Loucy (cell line): Measurements from ENCODE around the gene DTNA.

ENCODE experiments used
- H2AFZ ChIP-seq: fragments of 200-600 bp; sonication (generic); 2 replicates; pipeline ENCODE4 v1.6.0; 2016; ENCODE audit warnings: antibody characterized with exemption, mild to moderate bottlenecking, low read length, moderate library complexity
- H3F3A ChIP-seq: fragments of 200-600 bp; 2 replicates; pipeline ENCODE4 v1.6.0; 2016; ENCODE audit warnings: antibody characterized with exemption, low read depth, mild to moderate bottlenecking
- H3K27me3 ChIP-seq: fragments of 200-600 bp; sonication (generic); 2 replicates; pipeline ENCODE4 v1.6.1; 2014; ENCODE audit warnings: low read length, mild to moderate bottlenecking; ENCODE audit not compliant: insufficient read depth, poor library complexity, severe bottlenecking
- H3K36me3 ChIP-seq: fragments of 200-600 bp; sonication (generic); 2 replicates; pipeline ENCODE4 v1.6.1; 2016; ENCODE audit warnings: low read length; ENCODE audit not compliant: insufficient read depth
- H3K4me1 ChIP-seq: fragments of 200-600 bp; sonication (generic); 2 replicates; pipeline ENCODE4 v1.5.1; 2014; ENCODE audit warnings: low read length, mild to moderate bottlenecking; ENCODE audit not compliant: insufficient read depth, poor library complexity, severe bottlenecking
- H3K4me2 ChIP-seq: fragments of 200-600 bp; sonication (generic); 2 replicates; pipeline ENCODE4 v1.6.0; 2014; ENCODE audit warnings: antibody characterized with exemption, low read length, low read depth, mild to moderate bottlenecking; ENCODE audit not compliant: poor library complexity, severe bottlenecking
- H3K4me3 ChIP-seq: fragments of 200-600 bp; sonication (generic); 2 replicates; pipeline ENCODE4 v1.5.1; 2014; ENCODE audit warnings: low read length, mild to moderate bottlenecking, mixed read lengths; ENCODE audit not compliant: poor library complexity, severe bottlenecking
- H3K79me2 ChIP-seq: fragments of 200-600 bp; sonication (generic); 2 replicates; pipeline ENCODE4 v1.6.1; 2014; ENCODE audit warnings: low read length; ENCODE audit not compliant: insufficient read depth
- H3K9ac ChIP-seq: fragments of 200-600 bp; sonication (generic); 2 replicates; pipeline ENCODE4 v1.6.0; 2014; ENCODE audit warnings: mild to moderate bottlenecking, low read depth, low read length, moderate library complexity; ENCODE audit not compliant: poor library complexity, severe bottlenecking
- H3K9me2 ChIP-seq: fragments of 200-600 bp; sonication (generic); replicated peaks from 2 replicates; pipeline ENCODE4 v1.6.1; 2016; ENCODE audit warnings: low read depth, low read length, mixed read lengths
- H3K9me3 ChIP-seq: fragments of 200-600 bp; sonication (generic); 2 replicates; pipeline ENCODE4 v1.6.1; 2014; ENCODE audit warnings: mild to moderate bottlenecking, antibody characterized with exemption, low read length, low read depth; ENCODE audit not compliant: insufficient read depth
- H4K20me1 ChIP-seq: fragments of 200-600 bp; sonication (generic); 2 replicates; pipeline ENCODE4 v1.6.0; 2014; ENCODE audit warnings: antibody characterized with exemption, low read length, mild to moderate bottlenecking; ENCODE audit not compliant: insufficient read depth, poor library complexity, severe bottlenecking
- EZH2phosphoT487 ChIP-seq: fragments of 200-600 bp; IDR thresholded peaks from 2 replicates; pipeline ENCODE4 v1.6.1; 2018; ENCODE audit warnings: antibody characterized with exemption, mild to moderate bottlenecking, moderate library complexity, borderline replicate concordance
- TF ChIP-seq, protein P1 (sequence below): fragments of 200-600 bp; sonication (generic); conservative IDR thresholded peaks from 2 replicates; pipeline ENCODE4 v1.5.1; 2014; ENCODE audit warnings: mild to moderate bottlenecking, antibody characterized with exemption, low read length

Gene DTNA

DNA sequence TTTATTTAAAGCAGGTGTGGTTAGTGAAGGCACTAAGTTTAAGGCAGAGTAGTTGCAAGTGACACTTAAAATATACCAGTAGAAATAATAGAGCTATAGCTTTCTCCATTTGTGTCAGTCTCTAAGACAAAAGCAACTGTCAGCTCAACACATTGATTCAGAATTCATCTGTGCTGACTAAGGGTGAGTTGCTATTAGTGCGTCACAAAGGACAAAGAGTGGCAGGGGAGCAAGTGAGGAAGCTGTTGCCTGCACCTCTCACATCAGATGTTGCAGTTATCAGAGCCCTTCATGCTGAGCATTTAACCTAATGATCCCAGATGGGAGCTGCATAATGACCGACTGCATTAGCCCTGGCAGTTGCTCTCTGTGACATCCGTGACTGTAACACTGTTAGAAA lies 138.6 kb downstream of the DTNA start:
- TF ChIP-seq EZH2phosphoT487, result no peak
- TF ChIP-seq, protein P1, sequence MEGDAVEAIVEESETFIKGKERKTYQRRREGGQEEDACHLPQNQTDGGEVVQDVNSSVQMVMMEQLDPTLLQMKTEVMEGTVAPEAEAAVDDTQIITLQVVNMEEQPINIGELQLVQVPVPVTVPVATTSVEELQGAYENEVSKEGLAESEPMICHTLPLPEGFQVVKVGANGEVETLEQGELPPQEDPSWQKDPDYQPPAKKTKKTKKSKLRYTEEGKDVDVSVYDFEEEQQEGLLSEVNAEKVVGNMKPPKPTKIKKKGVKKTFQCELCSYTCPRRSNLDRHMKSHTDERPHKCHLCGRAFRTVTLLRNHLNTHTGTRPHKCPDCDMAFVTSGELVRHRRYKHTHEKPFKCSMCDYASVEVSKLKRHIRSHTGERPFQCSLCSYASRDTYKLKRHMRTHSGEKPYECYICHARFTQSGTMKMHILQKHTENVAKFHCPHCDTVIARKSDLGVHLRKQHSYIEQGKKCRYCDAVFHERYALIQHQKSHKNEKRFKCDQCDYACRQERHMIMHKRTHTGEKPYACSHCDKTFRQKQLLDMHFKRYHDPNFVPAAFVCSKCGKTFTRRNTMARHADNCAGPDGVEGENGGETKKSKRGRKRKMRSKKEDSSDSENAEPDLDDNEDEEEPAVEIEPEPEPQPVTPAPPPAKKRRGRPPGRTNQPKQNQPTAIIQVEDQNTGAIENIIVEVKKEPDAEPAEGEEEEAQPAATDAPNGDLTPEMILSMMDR, result no peak
- Histone ChIP-seq H3K9ac (no peak overlapping the region), H3K4me2 (no peak overlapping the region), H3K79me2 (no peaks in the 10 kb centered on the region), H3F3A (no peaks in the 10 kb centered on the region), H3K4me1 (no peaks in the 10 kb centered on the region), H4K20me1 (no peaks in the 10 kb centered on the region), H2AFZ (no peak overlapping the region), H3K4me3 (no peak overlapping the region), H3K9me3 (no peaks in the 10 kb centered on the region), H3K27me3 (no peaks in the 10 kb centered on the region), H3K9me2 (no peaks in the 10 kb centered on the region), H3K36me3 (no peaks in the 10 kb centered on the region)

DNA sequence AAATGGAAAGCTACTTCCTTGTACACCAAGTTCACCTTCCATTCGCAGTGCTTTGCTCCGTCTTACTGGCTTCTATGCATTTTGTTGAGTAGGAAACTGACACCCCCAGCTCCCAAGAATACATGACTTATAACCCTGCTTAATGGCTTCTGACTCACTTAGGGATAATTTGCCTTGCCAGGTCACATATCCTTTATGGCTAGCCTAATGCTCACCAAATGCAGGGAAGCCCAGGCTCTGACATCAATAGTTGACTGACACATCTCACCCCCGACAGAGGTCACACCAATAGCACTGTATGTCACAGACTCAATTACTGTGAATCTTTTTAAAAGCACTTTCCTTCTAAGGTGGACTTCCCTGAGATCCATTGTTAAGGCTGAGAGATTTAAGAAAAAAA lies 147.2 kb downstream of the DTNA start:
- Histone ChIP-seq H3K9ac (no peak overlapping the region), H2AFZ (no peak overlapping the region), H3K79me2 (no peaks in the 10 kb centered on the region), H4K20me1 (no peaks in the 10 kb centered on the region), H3K4me1 (peaks cover 18% of the 10 kb centered on the region), H3K4me2 (no peak overlapping the region), H3K9me3 (no peaks in the 10 kb centered on the region), H3K9me2 (no peaks in the 10 kb centered on the region), H3K4me3 (no peak overlapping the region), H3K36me3 (no peaks in the 10 kb centered on the region), H3K27me3 (no peaks in the 10 kb centered on the region), H3F3A (no peaks in the 10 kb centered on the region)
- TF ChIP-seq, protein P1, result no peak
- TF ChIP-seq EZH2phosphoT487, result no peak

DNA sequence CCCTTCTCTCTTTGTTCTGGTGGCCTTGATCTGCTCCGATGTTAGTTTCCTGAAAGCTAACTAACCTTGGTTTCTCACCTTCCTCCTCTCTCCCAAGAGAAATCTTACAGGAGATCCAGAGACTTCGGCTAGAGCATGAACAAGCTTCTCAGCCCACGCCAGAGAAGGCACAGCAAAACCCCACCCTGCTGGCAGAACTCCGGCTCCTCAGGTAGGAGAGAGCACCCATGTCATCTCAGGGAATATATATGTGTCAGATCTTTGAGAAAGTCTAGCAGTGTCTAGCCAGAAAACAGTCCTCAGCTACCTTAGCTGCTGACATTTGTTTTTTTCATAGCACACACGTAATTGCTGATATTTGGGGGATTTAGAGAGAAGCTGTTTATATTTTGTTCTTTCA lies 148.1 kb downstream of the DTNA start:
- Histone ChIP-seq H3K9me3 (no peaks in the 10 kb centered on the region), H4K20me1 (no peaks in the 10 kb centered on the region), H3K4me2 (no peak overlapping the region), H2AFZ (no peak overlapping the region), H3K36me3 (no peaks in the 10 kb centered on the region), H3K9me2 (no peaks in the 10 kb centered on the region), H3K4me1 (peaks cover 18% of the 10 kb centered on the region), H3K27me3 (no peaks in the 10 kb centered on the region), H3F3A (no peaks in the 10 kb centered on the region), H3K9ac (no peak overlapping the region), H3K79me2 (no peaks in the 10 kb centered on the region), H3K4me3 (no peak overlapping the region)
- no peak for TF ChIP-seq EZH2phosphoT487
- TF ChIP-seq, protein P1, result no peak
